IPS-18c (cell line): ENCODE data around the gene CD300LB.

ENCODE experiments used
- H3K4me3 ChIP-seq: 2 replicates; pipeline ENCODE4 v1.7.0; 2013; ENCODE audit warnings: low read depth, mild to moderate bottlenecking, low read length, moderate library complexity; ENCODE audit not compliant: insufficient read depth
- H3K9me3 ChIP-seq: one replicate; pipeline ENCODE4 v1.6.1; 2013; ENCODE audit warnings: mild to moderate bottlenecking, low read length, moderate library complexity; ENCODE audit not compliant: control insufficient read depth, insufficient read depth

Gene CD300LB

GRCh38 chr17:74484066-74484465 lies 47.2 kb downstream of the CD300LB start:
- peaks cover 4% of the 10 kb centered on the region for H3K9me3 ChIP-seq

GRCh38 chr17:74481621-74482020 lies 49.7 kb downstream of the CD300LB start:
- Histone ChIP-seq H3K9me3 (peaks cover 2% of the 10 kb centered on the region), H3K4me3 (no peak overlapping the region)

More at GRCh38 chr17:74484066-74484465, 47.2 kb downstream of the CD300LB start:
- no peak overlapping the region for H3K4me3 ChIP-seq

- peaks cover 8% of the 10 kb centered on the region for H3K9me3 ChIP-seq
- no peak overlapping the region for H3K4me3 ChIP-seq
Observed at GRCh38 chr17:74480290-74480689, 51.0 kb downstream of the CD300LB start.

DNA sequence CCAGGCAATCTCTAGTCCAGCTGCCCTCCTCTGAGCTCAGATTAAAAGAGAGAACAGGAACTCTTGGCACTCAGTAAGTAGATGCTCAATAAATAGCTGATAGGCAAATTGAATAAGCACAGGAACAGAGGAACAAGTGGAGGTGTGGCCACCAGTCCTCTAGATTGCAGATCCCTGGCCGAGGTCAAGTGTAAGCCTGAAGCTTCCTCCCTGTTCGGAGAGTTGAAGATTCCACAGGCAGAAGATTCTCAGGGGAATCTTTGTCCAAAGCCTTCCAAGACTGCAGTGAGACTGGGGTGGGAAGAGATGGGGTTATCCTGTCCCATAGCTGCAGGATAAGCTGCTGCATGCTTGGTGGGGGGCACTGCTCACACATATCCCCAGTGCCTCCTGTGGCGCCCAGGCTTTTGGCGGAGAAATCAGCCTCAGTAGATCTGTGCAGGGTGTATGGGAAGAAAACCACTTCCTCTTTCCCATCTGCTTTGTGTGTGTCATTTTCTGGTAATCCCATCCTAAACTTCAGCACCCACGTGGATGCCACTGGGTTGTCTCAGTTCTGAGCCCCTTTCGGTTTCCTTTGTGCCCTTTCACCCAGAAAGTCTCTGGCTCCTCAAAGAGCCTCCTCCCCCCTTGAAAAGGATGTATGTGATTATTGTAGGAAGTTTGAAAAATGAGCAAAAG lies 52.7 kb downstream of the CD300LB start:
- Histone ChIP-seq H3K9me3 (peaks cover 8% of the 10 kb centered on the region), H3K4me3 (no peak overlapping the region)

DNA sequence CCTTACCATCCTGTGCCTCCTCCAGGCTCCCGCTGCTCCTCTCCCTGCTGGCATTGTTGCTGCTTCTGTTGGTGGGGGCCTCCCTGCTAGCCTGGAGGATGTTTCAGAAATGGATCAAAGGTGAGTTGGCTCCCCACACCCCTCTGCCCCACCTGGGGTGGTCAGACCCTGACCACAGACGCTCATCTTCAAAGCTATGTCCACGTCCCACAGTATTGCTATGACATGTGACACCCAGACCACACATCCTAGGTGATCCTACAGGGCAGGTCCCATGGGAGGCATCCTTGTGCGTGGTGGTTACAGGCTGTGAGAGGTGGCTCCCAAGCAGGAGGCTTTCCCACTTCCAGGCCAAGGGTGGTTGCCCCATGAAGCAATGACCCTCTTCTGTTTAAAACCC lies 53.9 kb downstream of the CD300LB start:
- Histone ChIP-seq H3K9me3 (peaks cover 8% of the 10 kb centered on the region), H3K4me3 (no peak overlapping the region)

DNA sequence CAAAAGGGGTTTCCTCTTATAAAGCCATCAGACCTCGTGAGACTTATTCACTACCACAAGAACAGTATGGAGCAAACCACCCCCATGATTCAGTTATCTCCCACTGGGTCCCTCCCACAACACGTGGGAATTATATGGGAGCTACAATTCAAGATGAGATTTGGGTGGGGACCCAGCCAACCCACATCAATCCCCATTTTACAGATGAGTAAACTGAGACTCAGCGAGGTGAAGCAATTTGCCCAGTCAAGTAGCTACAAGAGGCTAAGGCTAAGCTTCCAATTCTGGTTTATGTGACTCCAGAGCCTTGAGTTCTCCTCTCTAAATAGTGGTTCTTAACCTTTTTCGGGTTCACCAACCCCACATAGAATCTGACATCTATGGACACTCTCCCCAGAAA lies 56.1 kb downstream of the CD300LB start:
- Histone ChIP-seq H3K9me3 (peaks cover 8% of the 10 kb centered on the region), H3K4me3 (no peak overlapping the region)

GRCh38 chr17:74474043-74474792 lies 57.1 kb downstream of the CD300LB start:
- H3K9me3 ChIP-seq = peaks cover 8% of the 10 kb centered on the region
- no peak overlapping the region for H3K4me3 ChIP-seq

DNA sequence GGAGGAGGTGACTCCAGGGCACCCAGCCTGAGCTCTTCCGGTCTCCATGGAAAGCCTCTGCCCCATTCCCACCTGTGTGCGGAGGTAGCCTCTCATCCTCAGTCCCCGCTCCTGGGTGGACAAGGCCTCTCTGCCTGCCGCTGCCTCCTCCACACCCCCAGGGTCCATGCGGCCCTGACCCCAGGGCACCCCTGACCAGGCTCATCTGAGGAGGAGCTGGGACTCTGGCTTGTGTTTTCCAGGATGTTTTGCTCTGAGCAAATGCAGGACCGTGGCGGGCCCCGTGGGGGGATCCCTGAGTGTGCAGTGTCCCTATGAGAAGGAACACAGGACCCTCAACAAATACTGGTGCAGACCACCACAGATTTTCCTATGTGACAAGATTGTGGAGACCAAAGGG lies 58.0 kb downstream of the CD300LB start:
- Histone ChIP-seq H3K9me3 (peaks cover 8% of the 10 kb centered on the region), H3K4me3 (no peak overlapping the region)

- Histone ChIP-seq H3K4me3 (no peak overlapping the region), H3K9me3 (peaks cover 8% of the 10 kb centered on the region)
Observed at GRCh38 chr17:74472890-74473289, 58.4 kb downstream of the CD300LB start.

DNA sequence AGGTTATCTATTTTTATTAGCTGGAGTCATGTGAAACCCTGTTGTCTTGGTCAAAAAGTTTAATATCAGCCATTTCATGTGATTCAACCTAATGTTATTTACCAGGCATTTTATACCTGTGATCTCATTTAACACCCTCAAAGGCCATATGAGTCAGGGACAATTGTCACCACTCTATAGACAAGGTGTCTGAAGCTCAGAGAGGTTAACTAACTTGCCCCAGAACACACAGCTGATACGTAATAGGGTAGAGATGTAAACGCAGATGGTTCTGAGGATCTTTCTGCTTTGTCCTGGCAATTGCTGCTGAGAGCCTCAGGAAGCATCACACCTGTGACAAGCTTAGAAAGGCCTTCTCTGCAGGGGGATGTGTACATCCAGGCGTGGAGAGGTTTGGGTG lies 59.9 kb downstream of the CD300LB start:
- no peak overlapping the region for H3K4me3 ChIP-seq
- H3K9me3 ChIP-seq = peaks cover 8% of the 10 kb centered on the region
